NK-92 treated with Interleukin-12 subunit alpha and Interleukin-12 subunit beta, amount 100 ng/mL, for 24 hours (cell line): ENCODE data around the gene MIER2.
"Not testable (repeated sequence)": the region's sequence is repeated elsewhere in the genome, so short reads cannot be mapped to it uniquely, and the experiment has no call there.

ENCODE experiments used
- DNase-seq: peaks from one replicate; lab custom pipeline; 2025; lab: John Stamatoyannopoulos, UW

MIER2 gene

GRCh38 chr19:283395-283794 lies 61.2 kb downstream of the MIER2 start:
- DNase-seq, result no peak

DNA sequence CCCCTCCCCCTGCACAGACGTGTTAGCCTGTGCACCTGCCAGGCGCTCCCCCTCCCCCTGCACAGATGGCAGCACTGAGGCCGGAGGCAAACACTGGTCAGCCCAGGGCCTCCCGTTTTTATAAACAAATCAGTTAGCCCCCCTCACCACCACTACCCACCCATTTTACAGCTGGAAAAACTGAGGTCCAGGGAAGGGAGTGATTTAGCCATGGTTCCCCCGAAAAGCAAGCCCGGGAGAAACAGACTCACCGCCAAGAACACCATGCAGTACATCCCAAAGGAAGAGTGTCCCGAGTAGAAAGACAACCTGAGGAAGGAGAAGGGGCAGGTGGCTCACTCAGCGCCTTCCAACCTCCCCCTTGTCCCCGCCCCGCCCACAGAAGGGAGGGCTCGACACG lies 62.1 kb downstream of the MIER2 start:
- no peak for DNase-seq

- DNase-seq, result no peak
Measured at GRCh38 chr19:281992-282391, 62.6 kb downstream of the MIER2 start.

DNA sequence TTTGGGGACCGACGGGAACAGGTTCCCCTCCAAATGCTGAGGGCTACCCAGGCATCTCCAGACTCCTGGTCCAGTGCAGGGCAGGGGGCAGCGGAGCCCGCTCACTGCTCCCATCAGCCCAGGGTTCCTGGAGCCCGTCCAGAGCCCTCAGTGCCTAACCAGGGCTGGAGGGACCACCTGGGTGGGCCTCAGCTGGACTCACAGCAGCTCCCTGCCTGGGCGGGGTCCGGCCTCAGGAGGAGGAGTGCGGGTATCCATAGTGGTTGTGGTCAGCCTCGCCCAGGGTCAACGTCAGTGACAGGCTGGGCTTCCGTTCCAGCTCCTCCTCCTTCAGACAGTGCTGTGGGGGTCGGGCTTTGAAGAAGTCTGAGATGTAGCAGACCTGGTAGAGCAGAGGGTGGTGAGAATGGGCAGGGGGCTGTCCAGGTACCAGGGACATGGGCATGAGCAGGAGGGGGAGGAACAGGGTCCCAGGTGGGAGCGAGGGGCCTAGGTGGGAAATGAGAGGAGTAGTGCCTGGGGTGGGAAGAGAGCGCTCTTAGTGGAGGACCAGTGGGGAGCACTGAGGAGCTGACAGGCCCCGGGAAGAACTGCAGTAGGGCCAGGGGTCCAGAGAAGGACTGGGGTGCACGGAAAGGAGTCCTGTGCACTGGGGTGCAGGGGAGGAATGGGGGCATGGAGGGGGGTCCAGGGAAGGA lies 63.3 kb downstream of the MIER2 start:
- DNase-seq, result no peak

DNA sequence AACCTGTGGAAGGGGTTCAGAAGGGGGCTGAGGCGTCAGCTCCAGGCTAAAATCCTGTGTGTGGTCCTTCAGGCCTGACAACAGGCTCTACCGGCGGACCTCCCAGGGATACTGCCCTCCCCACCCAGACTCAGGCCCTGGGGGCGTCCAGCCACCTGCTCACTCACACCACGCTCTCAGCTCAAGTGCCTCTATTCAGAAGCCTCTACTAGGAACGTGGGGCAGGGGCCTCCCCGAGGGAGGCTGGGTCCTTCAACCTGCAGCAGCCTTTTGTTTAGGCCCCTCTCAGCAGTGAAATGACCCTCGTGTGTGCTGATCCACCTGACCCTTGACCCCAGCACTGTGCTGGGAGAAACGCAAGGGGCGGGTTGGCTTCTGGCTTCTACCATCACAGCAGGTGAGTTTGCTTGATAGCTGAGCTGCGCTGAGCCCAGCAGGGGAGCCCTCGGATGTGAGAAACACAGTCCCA lies 64.0 kb downstream of the MIER2 start:
- DNase-seq, result no peak

- no peak for DNase-seq
Measured at GRCh38 chr19:279656-280055, 64.9 kb downstream of the MIER2 start.

GRCh38 chr19:279231-279630 lies 65.4 kb downstream of the MIER2 start:
- no peak for DNase-seq

GRCh38 chr19:277581-278165 lies 66.9 kb downstream of the MIER2 start:
- no peak for DNase-seq

- DNase-seq, result no peak
Measured at GRCh38 chr19:277131-277530, 67.5 kb downstream of the MIER2 start.

DNA sequence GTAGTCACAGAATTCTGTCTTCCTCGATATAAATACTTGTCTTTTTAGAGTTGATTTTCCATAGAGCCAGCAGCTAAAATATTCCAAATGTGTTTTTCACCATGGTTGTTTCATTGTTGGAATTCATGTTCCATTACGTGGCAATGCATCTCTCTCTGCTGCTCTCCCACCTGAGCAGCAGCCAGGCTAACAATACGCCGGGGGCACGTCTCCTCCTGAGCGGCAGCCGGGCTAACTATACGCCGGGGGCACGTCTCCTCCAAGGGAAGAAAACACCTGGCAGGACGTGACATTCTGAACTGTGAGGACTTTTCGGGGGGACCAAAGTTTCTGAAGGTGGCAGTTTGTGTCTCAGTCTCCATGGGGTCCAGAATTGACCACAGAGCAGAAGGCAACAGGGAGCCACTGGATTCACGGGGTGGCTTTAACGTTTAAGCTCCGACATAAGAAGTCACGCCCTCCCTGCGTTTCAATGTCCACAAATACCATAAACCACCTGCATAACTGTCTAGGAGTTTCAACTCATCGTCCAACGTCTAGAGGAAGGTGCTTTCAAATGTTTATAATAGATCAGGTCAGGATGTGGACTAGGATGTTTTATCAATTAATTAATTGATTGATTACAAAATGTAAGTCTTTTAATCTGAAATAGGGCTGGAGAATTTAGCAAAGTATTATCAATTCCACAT lies 68.5 kb downstream of the MIER2 start:
- DNase-seq, result no peak

GRCh38 chr19:275000-275399 lies 69.6 kb downstream of the MIER2 start:
- no peak for DNase-seq

DNA sequence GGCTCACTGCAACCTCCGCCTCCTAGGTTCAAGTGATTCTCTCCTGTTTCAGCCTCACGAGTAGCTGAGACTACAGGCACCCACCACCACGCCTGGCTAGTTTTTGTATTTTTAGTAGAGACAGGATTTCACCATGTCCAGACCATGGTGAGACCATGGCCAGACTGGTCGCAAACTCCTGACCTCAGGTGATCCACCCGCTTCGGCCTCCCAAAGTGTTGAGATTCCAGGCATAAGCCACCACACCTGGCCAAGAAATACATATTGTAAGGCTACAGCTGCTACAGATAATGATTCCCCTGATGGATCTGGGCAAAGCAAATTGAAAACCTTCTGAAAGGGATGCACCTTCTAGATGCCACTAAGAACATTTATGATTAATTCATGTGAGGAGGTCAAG lies 71.2 kb downstream of the MIER2 start:
- no peak for DNase-seq

- no peak for DNase-seq
Measured at GRCh38 chr19:271856-272255, 72.7 kb downstream of the MIER2 start.

GRCh38 chr19:270766-271318 lies 73.8 kb downstream of the MIER2 start:
- DNase-seq, result not testable (repeated sequence)

DNA sequence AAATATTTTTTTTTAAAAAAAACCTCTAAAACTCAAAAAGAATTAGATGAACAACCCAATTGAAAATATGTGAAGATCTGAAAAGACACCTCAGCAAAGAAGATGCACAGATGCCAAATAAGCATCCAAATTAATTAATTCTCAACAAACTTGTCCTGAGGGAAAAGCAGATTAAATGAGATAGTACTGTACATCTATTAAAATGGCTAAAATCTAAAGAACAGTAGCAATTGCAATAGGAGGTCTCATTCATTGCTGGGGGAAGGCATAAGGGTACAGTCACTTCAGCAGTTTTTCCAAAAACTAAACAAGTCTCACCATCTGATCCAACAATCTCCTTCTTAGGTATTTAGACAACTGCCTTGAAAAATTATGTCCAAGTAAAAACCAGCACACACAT lies 75.4 kb downstream of the MIER2 start:
- DNase-seq, result no peak

- DNase-seq, result no peak
Measured at GRCh38 chr19:262125-262524, 82.5 kb downstream of the MIER2 start.

- not testable (repeated sequence) for DNase-seq
Measured at GRCh38 chr19:256804-257203, 87.8 kb downstream of the MIER2 start.
